ENCODE results near the gene ADGRG1.

Gene ADGRG1

GRCh38 chr16:57652695-57653471 is 24.5 kb downstream of the ADGRG1 start:
- DNase-seq: peak in 1 of 2 experiments; percentile 19

- DNase-seq: peak; percentile 18 to 62
Measured at GRCh38 chr16:57653936-57654335, 25.5 kb downstream of the ADGRG1 start.

DNA sequence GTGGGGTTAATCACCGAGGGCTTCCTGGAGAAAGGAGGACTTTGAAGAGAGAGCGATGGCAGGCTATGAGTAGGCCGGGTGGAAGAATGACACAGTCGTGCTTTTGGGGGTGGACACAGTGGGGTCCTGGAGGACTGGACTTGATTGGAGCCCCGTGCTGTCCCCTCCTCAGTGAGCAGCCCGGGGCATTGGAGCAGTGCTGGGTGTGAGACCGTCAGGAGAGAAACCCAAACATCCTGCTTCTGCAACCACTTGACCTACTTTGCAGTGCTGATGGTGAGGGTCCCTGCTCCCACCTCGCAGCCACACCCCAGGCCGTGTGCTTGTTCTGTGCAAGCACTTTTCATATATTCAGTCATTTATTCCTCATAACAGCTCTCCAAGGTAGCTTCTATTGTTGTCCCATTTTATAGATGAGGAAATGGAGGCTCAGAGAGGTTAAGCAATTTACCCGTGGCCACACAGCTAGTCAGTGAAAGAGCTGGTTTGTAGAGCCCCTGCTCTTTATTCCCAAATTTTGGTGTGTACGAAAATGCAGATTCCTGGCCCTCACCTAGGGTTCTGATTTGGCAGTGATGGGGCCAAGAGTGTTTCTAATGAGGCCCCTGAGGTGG is 28.0 kb downstream of the ADGRG1 start:
- DNase-seq: no peak

- DNase-seq: no peak
Measured at GRCh38 chr16:57657228-57657627, 28.8 kb downstream of the ADGRG1 start.

DNA sequence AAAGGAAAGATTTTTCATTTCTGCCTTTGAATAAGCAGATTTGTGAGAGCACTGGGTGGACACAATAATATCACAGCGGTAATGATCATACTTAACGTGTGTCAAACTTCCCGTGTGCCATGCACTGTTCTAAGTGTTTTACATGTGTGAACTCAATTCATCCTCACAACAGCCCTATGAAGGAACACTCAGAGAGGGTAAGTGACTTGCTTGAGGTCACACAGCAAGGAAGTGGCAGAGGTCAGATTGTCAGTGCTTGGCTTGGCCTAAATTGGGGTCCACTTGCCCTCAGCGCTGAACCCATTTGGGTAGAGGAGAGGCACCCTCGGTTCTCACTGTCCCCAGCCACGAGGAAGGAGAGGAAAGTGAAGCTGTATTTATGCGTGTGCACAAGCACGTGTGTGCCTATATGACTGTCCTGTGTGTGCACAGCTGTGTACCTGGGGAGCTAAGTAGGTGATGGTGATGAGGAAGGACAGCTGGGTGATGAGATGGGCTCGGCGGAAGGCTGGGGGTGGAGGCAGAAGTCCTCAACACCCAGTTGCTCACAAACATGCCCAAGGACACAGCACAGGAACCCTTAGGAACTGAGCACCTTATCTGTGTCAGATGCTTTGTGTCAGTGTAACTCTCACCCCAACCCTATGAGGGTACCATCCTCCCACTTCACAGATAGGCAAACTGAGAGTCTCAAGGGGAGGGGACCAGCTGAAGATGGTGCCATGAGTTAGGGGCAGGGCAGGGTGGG is 29.9 kb downstream of the ADGRG1 start:
- DNase-seq: no peak

DNA sequence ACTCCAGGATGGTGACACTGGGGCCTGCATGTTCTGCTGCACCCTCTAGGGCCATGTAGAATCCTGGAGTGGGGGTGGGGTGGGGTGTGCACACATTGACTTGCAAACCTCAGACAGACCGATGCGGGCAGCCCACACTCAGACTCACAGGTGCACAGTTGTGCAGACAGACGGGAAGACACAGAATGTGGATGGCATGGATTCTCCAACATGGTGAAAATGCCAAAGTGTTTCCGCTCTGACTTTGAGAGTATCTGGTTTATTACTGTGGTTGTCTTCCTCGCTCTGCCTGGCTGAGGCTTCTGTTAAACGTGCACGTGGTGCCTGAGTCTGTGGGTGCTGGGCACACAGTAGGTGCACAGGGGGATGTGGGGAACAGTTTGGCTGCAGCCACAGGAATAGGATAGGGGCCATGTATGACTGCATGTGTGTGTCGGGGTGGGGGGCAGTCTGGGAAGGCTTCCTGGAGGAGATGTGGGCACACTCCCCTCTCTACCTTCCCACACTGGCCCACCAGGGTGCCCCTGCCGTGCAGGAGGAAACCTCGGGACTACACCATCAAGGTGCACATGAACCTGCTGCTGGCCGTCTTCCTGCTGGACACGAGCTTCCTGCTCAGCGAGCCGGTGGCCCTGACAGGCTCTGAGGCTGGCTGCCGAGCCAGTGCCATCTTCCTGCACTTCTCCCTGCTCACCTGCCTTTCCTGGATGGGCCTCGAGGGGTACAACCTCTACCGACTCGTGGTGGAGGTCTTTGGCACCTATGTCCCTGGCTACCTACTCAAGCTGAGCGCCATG is 30.6 kb downstream of the ADGRG1 start:
- DNase-seq: no peak

GRCh38 chr16:57660715-57661463 is 32.5 kb downstream of the ADGRG1 start:
- no peak for DNase-seq

- DNase-seq: no peak
Measured at GRCh38 chr16:57661510-57661909, 33.1 kb downstream of the ADGRG1 start.

- no peak for DNase-seq
Measured at GRCh38 chr16:57661936-57662906, 33.8 kb downstream of the ADGRG1 start.

GRCh38 chr16:57663436-57663835 is 35.0 kb downstream of the ADGRG1 start:
- DNase-seq: no peak

GRCh38 chr16:57663917-57664661 is 35.7 kb downstream of the ADGRG1 start:
- no peak for DNase-seq

GRCh38 chr16:57664662-57665025 is 36.2 kb downstream of the ADGRG1 start:
- no peak for DNase-seq

- DNase-seq: no peak
Measured at GRCh38 chr16:57665541-57665940, 37.1 kb downstream of the ADGRG1 start.

GRCh38 chr16:57666353-57667047 is 38.1 kb downstream of the ADGRG1 start:
- no peak for DNase-seq

- DNase-seq: no peak
Measured at GRCh38 chr16:57667048-57667525, 38.7 kb downstream of the ADGRG1 start.

- no peak for DNase-seq
Measured at GRCh38 chr16:57667526-57668262, 39.3 kb downstream of the ADGRG1 start.

DNA sequence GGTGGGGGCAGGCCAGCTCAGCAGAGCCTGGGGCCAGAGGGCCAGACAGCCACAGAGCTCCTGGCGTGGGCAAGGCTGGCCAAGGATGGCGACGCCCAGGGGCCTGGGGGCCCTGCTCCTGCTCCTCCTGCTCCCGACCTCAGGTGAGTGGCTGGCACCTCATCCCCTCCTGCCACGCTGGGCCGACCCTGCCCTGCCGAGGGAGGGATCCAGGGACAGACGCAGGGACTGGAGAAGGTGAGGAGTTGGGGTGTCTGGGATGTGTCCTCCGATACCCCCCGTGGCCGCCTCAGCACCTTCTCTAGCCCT is 39.8 kb downstream of the ADGRG1 start, which contains the start of gene ADGRG3:
Gene ADGRG3, plus strand, starts transcription at position 44 of the 309 bp plus-strand sequence. Its CDS starts 42 bp downstream, at position 86.
- no peak for DNase-seq

- DNase-seq: no peak
Measured at GRCh38 chr16:57668630-57669475, 40.4 kb downstream of the ADGRG1 start.

Data from NCI-H524 (cell line).